ENCODE data around the gene NPIPA7. TPM values are rescaled to one million over a fixed set of nuclear protein-coding genes. Genes with fewer than 3 reads are reported as not detected.
"Not testable (repeated sequence)": the region's sequence is repeated elsewhere in the genome, so short reads cannot be mapped to it uniquely, and the experiment has no call there.

Gene NPIPA7
- polyA plus RNA-seq, 1 donor from 2014 or later = 13.9 TPM

- not testable (repeated sequence) for H3K4me3 ChIP-seq (ENCODE audit: low read length); H3F3A ChIP-seq (ENCODE audit: insufficient read depth, low read length, poor library complexity, severe bottlenecking); H3K4me2 ChIP-seq (ENCODE audit: low read length); H3K79me2 ChIP-seq (replicated peaks; ENCODE audit: insufficient read depth, low read length); H3K9ac ChIP-seq (ENCODE audit: low read length); H4K20me1 ChIP-seq (ENCODE audit: insufficient read depth); H3K36me3 ChIP-seq (ENCODE audit: insufficient read depth, low read length); H3K9me2 ChIP-seq (ENCODE audit: insufficient read depth, low read length); H3K27ac ChIP-seq (ENCODE audit: low read length); H3K27me3 ChIP-seq (ENCODE audit: insufficient read depth, low read depth, low read length); H3K9me3 ChIP-seq (ENCODE audit: low read length); H2AFZ ChIP-seq (ENCODE audit: low read depth, low read length)
Observed at GRCh38 chr16:16365851-16366250, 13.1 kb upstream of the NPIPA7 start.

- not testable (repeated sequence) for H3F3A ChIP-seq (ENCODE audit: insufficient read depth, low read length, poor library complexity, severe bottlenecking); H3K4me3 ChIP-seq (ENCODE audit: low read length); H3K9me2 ChIP-seq (ENCODE audit: insufficient read depth, low read length); H3K9me3 ChIP-seq (ENCODE audit: low read length); H4K20me1 ChIP-seq (ENCODE audit: insufficient read depth); H3K27ac ChIP-seq (ENCODE audit: low read length); H2AFZ ChIP-seq (ENCODE audit: low read depth, low read length); H3K4me2 ChIP-seq (ENCODE audit: low read length); H3K79me2 ChIP-seq (replicated peaks; ENCODE audit: insufficient read depth, low read length); H3K27me3 ChIP-seq (ENCODE audit: insufficient read depth, low read depth, low read length); H3K36me3 ChIP-seq (ENCODE audit: insufficient read depth, low read length); H3K9ac ChIP-seq (ENCODE audit: low read length)
Observed at GRCh38 chr16:16366552-16367284, 12.2 kb upstream of the NPIPA7 start.

- not testable (repeated sequence) for H3K4me2 ChIP-seq (ENCODE audit: low read length); H4K20me1 ChIP-seq (ENCODE audit: insufficient read depth); H3K4me3 ChIP-seq (ENCODE audit: low read length); H3K27ac ChIP-seq (ENCODE audit: low read length); H3K9ac ChIP-seq (ENCODE audit: low read length); H3K9me2 ChIP-seq (ENCODE audit: insufficient read depth, low read length); H3F3A ChIP-seq (ENCODE audit: insufficient read depth, low read length, poor library complexity, severe bottlenecking); H3K27me3 ChIP-seq (ENCODE audit: insufficient read depth, low read depth, low read length); H3K36me3 ChIP-seq (ENCODE audit: insufficient read depth, low read length); H3K79me2 ChIP-seq (replicated peaks; ENCODE audit: insufficient read depth, low read length); H2AFZ ChIP-seq (ENCODE audit: low read depth, low read length); H3K9me3 ChIP-seq (ENCODE audit: low read length)
Observed at GRCh38 chr16:16367285-16367628, 11.7 kb upstream of the NPIPA7 start.

- H3K27me3 ChIP-seq (ENCODE audit: insufficient read depth, low read depth, low read length); H2AFZ ChIP-seq (ENCODE audit: low read depth, low read length); H3K27ac ChIP-seq (ENCODE audit: low read length); H3K4me2 ChIP-seq (ENCODE audit: low read length); H3F3A ChIP-seq (ENCODE audit: insufficient read depth, low read length, poor library complexity, severe bottlenecking); H3K4me3 ChIP-seq (ENCODE audit: low read length); H3K36me3 ChIP-seq (ENCODE audit: insufficient read depth, low read length); H3K9me3 ChIP-seq (ENCODE audit: low read length); H3K9ac ChIP-seq (ENCODE audit: low read length); H4K20me1 ChIP-seq (ENCODE audit: insufficient read depth); H3K9me2 ChIP-seq (ENCODE audit: insufficient read depth, low read length); H3K79me2 ChIP-seq (replicated peaks; ENCODE audit: insufficient read depth, low read length): not testable (repeated sequence)
Observed at GRCh38 chr16:16369081-16369856, 9.7 kb upstream of the NPIPA7 start.

- not testable (repeated sequence) for H3K79me2 ChIP-seq (replicated peaks; ENCODE audit: insufficient read depth, low read length); H3K9me3 ChIP-seq (ENCODE audit: low read length); H3K27ac ChIP-seq (ENCODE audit: low read length); H3K9ac ChIP-seq (ENCODE audit: low read length); H3K36me3 ChIP-seq (ENCODE audit: insufficient read depth, low read length); H4K20me1 ChIP-seq (ENCODE audit: insufficient read depth); H3K9me2 ChIP-seq (ENCODE audit: insufficient read depth, low read length); H3K4me3 ChIP-seq (ENCODE audit: low read length); H3F3A ChIP-seq (ENCODE audit: insufficient read depth, low read length, poor library complexity, severe bottlenecking); H3K4me2 ChIP-seq (ENCODE audit: low read length); H2AFZ ChIP-seq (ENCODE audit: low read depth, low read length); H3K27me3 ChIP-seq (ENCODE audit: insufficient read depth, low read depth, low read length)
Observed at GRCh38 chr16:16371136-16371735, 7.7 kb upstream of the NPIPA7 start.

GRCh38 chr16:16374192-16374591 lies 4.7 kb upstream of the NPIPA7 start:
- H4K20me1 ChIP-seq (ENCODE audit: insufficient read depth); H3K27me3 ChIP-seq (ENCODE audit: insufficient read depth, low read depth, low read length); H3K36me3 ChIP-seq (ENCODE audit: insufficient read depth, low read length); H3K9me2 ChIP-seq (ENCODE audit: insufficient read depth, low read length); H3K27ac ChIP-seq (ENCODE audit: low read length); H3K4me3 ChIP-seq (ENCODE audit: low read length); H3F3A ChIP-seq (ENCODE audit: insufficient read depth, low read length, poor library complexity, severe bottlenecking); H3K9me3 ChIP-seq (ENCODE audit: low read length); H2AFZ ChIP-seq (ENCODE audit: low read depth, low read length); H3K79me2 ChIP-seq (replicated peaks; ENCODE audit: insufficient read depth, low read length); H3K9ac ChIP-seq (ENCODE audit: low read length); H3K4me2 ChIP-seq (ENCODE audit: low read length): not testable (repeated sequence)

- H3K36me3 ChIP-seq (ENCODE audit: insufficient read depth, low read length); H3K9me3 ChIP-seq (ENCODE audit: low read length); H3K9me2 ChIP-seq (ENCODE audit: insufficient read depth, low read length); H3K27me3 ChIP-seq (ENCODE audit: insufficient read depth, low read depth, low read length); H3K4me3 ChIP-seq (ENCODE audit: low read length); H3K4me2 ChIP-seq (ENCODE audit: low read length); H4K20me1 ChIP-seq (ENCODE audit: insufficient read depth); H3F3A ChIP-seq (ENCODE audit: insufficient read depth, low read length, poor library complexity, severe bottlenecking); H3K27ac ChIP-seq (ENCODE audit: low read length); H2AFZ ChIP-seq (ENCODE audit: low read depth, low read length); H3K9ac ChIP-seq (ENCODE audit: low read length); H3K79me2 ChIP-seq (replicated peaks; ENCODE audit: insufficient read depth, low read length): not testable (repeated sequence)
Observed at GRCh38 chr16:16399685-16400084, 20.7 kb downstream of the NPIPA7 start.

- not testable (repeated sequence) for H3F3A ChIP-seq (ENCODE audit: insufficient read depth, low read length, poor library complexity, severe bottlenecking); H3K9me2 ChIP-seq (ENCODE audit: insufficient read depth, low read length); H3K9me3 ChIP-seq (ENCODE audit: low read length); H3K27me3 ChIP-seq (ENCODE audit: insufficient read depth, low read depth, low read length); H2AFZ ChIP-seq (ENCODE audit: low read depth, low read length); H3K4me2 ChIP-seq (ENCODE audit: low read length); H3K36me3 ChIP-seq (ENCODE audit: insufficient read depth, low read length); H3K9ac ChIP-seq (ENCODE audit: low read length); H4K20me1 ChIP-seq (ENCODE audit: insufficient read depth); H3K4me3 ChIP-seq (ENCODE audit: low read length); H3K27ac ChIP-seq (ENCODE audit: low read length); H3K79me2 ChIP-seq (replicated peaks; ENCODE audit: insufficient read depth, low read length)
Observed at GRCh38 chr16:16402333-16402732, 23.4 kb downstream of the NPIPA7 start.
